ENCODE measurements around the gene PLCL2.

GRCh38 chr3:16978234-16978920, 93.6 kb downstream of the PLCL2 start:
- TF ChIP-seq USF2 (IDR thresholded peaks at IDR 0.05; ENCODE audit: borderline replicate concordance, low read depth, low read length) (no peak), SMAD1 (IDR thresholded peaks at IDR 0.05; ENCODE audit: low read depth, partially characterized antibody) (no peak), EZH2 (IDR thresholded peaks at IDR 0.05; ENCODE audit: borderline replicate concordance, control insufficient read depth, low read depth, low read length) (no peak), CBFB (IDR thresholded peaks at IDR 0.05; ENCODE audit: low read depth) (no peak), NR2F1 (conservative IDR thresholded peaks at IDR 0.05) (no peak), NFIC (IDR thresholded peaks at IDR 0.05; ENCODE audit: low read depth, low read length) (no peak)

Data from GM12878 (cell line).